ENCODE results near the gene VARS2. TPM values are rescaled to one million over a fixed set of nuclear protein-coding genes. Genes with fewer than 3 reads are reported as not detected.

VARS2 gene
- total and polyA plus RNA-seq, 2 donors from 2014 or later: 30.4 to 34.5 TPM

- Histone ChIP-seq H3K27me3 (ENCODE audit: control insufficient read depth, insufficient read depth, low read length) (no peaks in the 10 kb centered on the region), H3K36me3 (ENCODE audit: control insufficient read depth in 2 of 3, insufficient read depth in 3 of 3, low read length in 3 of 3) (peaks cover 8 to 41% (median 29%) of the 10 kb centered on the region in 3 donors), H3K9ac (ENCODE audit: low read length in 3 of 3) (no peak overlapping the region), H3K27ac (ENCODE audit: low read depth in 2 of 2, low read length in 2 of 2) (no peak overlapping the region), H3K4me3 (ENCODE audit: low read length in 3 of 3) (no peak overlapping the region), H3K9me3 (ENCODE audit: control insufficient read depth in 2 of 3, insufficient read depth in 1 of 3, low read length in 3 of 3) (no peaks in the 10 kb centered on the region), H3K4me1 (ENCODE audit: control insufficient read depth in 2 of 3, insufficient read depth in 2 of 3, low read depth in 1 of 3, low read length in 3 of 3) (no peaks in the 10 kb centered on the region)
- FAIRE-seq (no peak), DNase-seq (no peak)
- intact Hi-C loops (cut with DNase I): no loop called here
- TF ChIP-seq CTCF (IDR thresholded peaks at IDR 0.05; ENCODE audit: borderline replicate concordance, extremely low read depth, insufficient read depth): no peak
These were observed 20.4 kb upstream of the VARS2 start for GRCh38 chr6:30893666-30894065.

- H3K27me3 ChIP-seq (ENCODE audit: control insufficient read depth, insufficient read depth, low read length): no peaks in the 10 kb centered on the region
- DNase-seq (no peak), FAIRE-seq (no peak)
- H3K4me1 ChIP-seq (ENCODE audit: control insufficient read depth in 2 of 3, insufficient read depth in 2 of 3, low read depth in 1 of 3, low read length in 3 of 3): no peaks in the 10 kb centered on the region
- H3K4me3 ChIP-seq (ENCODE audit: low read length in 3 of 3): no peak overlapping the region
- intact Hi-C loops (cut with DNase I): no loop called here
- peaks cover 8 to 48% (median 29%) of the 10 kb centered on the region in 3 donors for H3K36me3 ChIP-seq (ENCODE audit: control insufficient read depth in 2 of 3, insufficient read depth in 3 of 3, low read length in 3 of 3)
- no peak for TF ChIP-seq CTCF (IDR thresholded peaks at IDR 0.05; ENCODE audit: borderline replicate concordance, extremely low read depth, insufficient read depth)
- no peaks in the 10 kb centered on the region for H3K9me3 ChIP-seq (ENCODE audit: control insufficient read depth in 2 of 3, insufficient read depth in 1 of 3, low read length in 3 of 3)
- no peak overlapping the region for H3K27ac ChIP-seq (ENCODE audit: low read depth in 2 of 2, low read length in 2 of 2)
- H3K9ac ChIP-seq (ENCODE audit: low read length in 3 of 3): no peak overlapping the region
These were observed 19.7 kb upstream of the VARS2 start for GRCh38 chr6:30894381-30894780.

- no peaks in the 10 kb centered on the region for H3K27me3 ChIP-seq (ENCODE audit: control insufficient read depth, insufficient read depth, low read length)
- FAIRE-seq (no peak), DNase-seq (no peak)
- intact Hi-C loops (cut with DNase I): no loop called here
- no peak overlapping the region for H3K4me3 ChIP-seq (ENCODE audit: low read length in 3 of 3)
- H3K36me3 ChIP-seq (ENCODE audit: control insufficient read depth in 2 of 3, insufficient read depth in 3 of 3, low read length in 3 of 3): peaks cover 5 to 45% (median 26%) of the 10 kb centered on the region in 3 donors
- TF ChIP-seq CTCF (IDR thresholded peaks at IDR 0.05; ENCODE audit: borderline replicate concordance, extremely low read depth, insufficient read depth): no peak
- H3K27ac ChIP-seq (ENCODE audit: low read depth in 2 of 2, low read length in 2 of 2): no peak overlapping the region
- H3K4me1 ChIP-seq (ENCODE audit: control insufficient read depth in 2 of 3, insufficient read depth in 2 of 3, low read depth in 1 of 3, low read length in 3 of 3): no peaks in the 10 kb centered on the region
- no peak overlapping the region for H3K9ac ChIP-seq (ENCODE audit: low read length in 3 of 3)
- H3K9me3 ChIP-seq (ENCODE audit: control insufficient read depth in 2 of 3, insufficient read depth in 1 of 3, low read length in 3 of 3): no peaks in the 10 kb centered on the region
These were observed 19.1 kb upstream of the VARS2 start for GRCh38 chr6:30894935-30895334.

- intact Hi-C loops (cut with DNase I): no loop called here
- no peaks in the 10 kb centered on the region for H3K4me1 ChIP-seq (ENCODE audit: control insufficient read depth in 2 of 3, insufficient read depth in 2 of 3, low read depth in 1 of 3, low read length in 3 of 3)
- no peak for TF ChIP-seq CTCF (IDR thresholded peaks at IDR 0.05; ENCODE audit: borderline replicate concordance, extremely low read depth, insufficient read depth)
- peaks cover 5 to 42% (median 23%) of the 10 kb centered on the region in 3 donors for H3K36me3 ChIP-seq (ENCODE audit: control insufficient read depth in 2 of 3, insufficient read depth in 3 of 3, low read length in 3 of 3)
- no peak for FAIRE-seq
- H3K9ac ChIP-seq (ENCODE audit: low read length in 3 of 3): no peak overlapping the region
- H3K9me3 ChIP-seq (ENCODE audit: control insufficient read depth in 2 of 3, insufficient read depth in 1 of 3, low read length in 3 of 3): no peaks in the 10 kb centered on the region
- no peaks in the 10 kb centered on the region for H3K27me3 ChIP-seq (ENCODE audit: control insufficient read depth, insufficient read depth, low read length)
- no peak overlapping the region for H3K27ac ChIP-seq (ENCODE audit: low read depth in 2 of 2, low read length in 2 of 2)
- peak in 1 of 5 donors; percentile 59 for DNase-seq
- no peak overlapping the region for H3K4me3 ChIP-seq (ENCODE audit: low read length in 3 of 3)
These were observed 18.7 kb upstream of the VARS2 start for GRCh38 chr6:30895343-30895742.

Measured in kidney (tissue), 14 donors.